SW480 (cell line): ENCODE results near the gene ATP10B.
A peak's percentile ranks its signal among the peaks of the same experiment; 100 is the strongest.

ENCODE experiments used
- DNase-seq: peaks from one replicate; pipeline ENCODE4 v3.0.0-alpha.2; 2016; ENCODE audit warnings: low spot score

The ATP10B gene

GRCh38 chr5:160685219-160685618 is 166.8 kb downstream of the ATP10B start:
- DNase-seq, result no peak

GRCh38 chr5:160679567-160680309 is 172.3 kb downstream of the ATP10B start:
- DNase-seq, result no peak

DNA sequence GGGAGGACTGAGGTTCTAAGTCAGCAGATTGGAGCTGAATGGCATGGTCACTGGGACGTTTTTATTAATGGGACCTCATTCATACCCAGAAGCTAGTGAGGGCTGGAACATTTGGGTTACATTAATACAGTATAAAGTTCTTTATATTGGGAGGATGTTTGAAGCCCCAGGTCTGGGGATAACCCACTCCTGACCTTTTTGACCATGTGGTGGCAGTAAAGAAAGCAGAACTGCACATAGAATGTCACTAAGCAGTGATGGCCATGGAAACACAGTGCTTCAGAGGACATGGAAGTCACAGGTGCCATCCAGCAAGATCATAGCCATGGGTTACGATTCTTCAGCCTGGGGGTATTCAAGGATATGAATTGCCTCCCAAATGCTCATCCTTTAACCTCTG is 176.0 kb downstream of the ATP10B start:
- DNase-seq, result peak; percentile 17

DNA sequence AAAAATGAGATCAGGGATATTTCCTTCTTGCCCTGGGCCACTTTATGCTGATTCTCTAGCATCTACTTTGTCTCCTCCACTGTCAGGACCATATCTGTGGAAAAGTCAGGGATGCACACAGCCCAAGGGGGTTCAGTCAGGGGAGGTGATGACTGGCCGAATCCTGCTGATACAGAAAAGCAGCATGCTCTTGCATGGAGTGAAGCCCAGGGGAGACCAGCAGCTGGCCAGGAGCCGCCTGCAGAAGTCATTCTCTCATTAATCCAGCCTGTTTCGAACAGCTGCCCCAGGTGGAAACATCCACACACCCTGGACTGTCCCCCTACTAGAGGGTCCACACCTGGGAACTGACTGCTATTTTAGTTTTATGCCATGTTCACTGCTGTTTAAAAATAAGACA is 177.1 kb downstream of the ATP10B start:
- DNase-seq, result no peak

GRCh38 chr5:160672521-160672920 is 179.5 kb downstream of the ATP10B start:
- DNase-seq, result no peak

DNA sequence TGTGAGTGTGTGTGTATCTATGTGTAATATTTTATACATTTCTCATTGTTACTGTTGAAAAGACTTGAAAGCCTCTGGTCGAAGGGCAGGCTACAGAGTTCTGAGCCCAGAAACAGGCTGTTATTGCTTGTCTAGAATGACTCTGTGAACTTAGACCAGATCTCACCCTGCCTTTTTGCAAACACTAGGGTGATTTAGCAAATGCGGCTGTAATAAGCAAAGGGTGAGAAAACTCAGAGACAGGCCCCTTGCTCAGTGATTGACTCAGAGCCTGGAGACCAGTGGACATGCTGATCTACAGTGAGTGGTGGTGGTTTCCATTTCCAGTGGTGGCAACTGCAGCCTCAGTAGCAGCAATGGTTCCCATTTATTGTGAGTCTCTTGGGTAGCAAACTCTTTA is 183.7 kb downstream of the ATP10B start:
- no peak for DNase-seq

GRCh38 chr5:160667160-160667559 is 184.9 kb downstream of the ATP10B start:
- no peak for DNase-seq

DNA sequence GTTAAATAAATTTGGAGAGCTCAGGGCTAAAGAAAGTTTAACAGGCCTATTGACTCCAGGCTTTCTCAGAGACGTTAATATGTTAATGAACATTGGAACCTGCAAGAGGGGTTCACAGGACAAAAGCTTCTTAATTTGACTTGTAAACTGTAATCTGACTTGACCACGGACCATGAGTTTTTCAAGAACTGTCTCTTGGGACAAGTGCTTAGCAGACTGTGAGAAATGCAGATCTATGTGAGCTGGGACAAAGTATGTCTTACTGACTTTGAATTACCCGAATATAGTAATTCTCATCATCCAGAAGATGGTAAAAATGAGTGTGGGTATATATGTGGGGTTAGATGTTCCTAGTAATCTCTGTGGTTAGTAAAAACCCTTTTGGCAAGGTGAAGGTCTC is 186.6 kb downstream of the ATP10B start:
- DNase-seq, result no peak

DNA sequence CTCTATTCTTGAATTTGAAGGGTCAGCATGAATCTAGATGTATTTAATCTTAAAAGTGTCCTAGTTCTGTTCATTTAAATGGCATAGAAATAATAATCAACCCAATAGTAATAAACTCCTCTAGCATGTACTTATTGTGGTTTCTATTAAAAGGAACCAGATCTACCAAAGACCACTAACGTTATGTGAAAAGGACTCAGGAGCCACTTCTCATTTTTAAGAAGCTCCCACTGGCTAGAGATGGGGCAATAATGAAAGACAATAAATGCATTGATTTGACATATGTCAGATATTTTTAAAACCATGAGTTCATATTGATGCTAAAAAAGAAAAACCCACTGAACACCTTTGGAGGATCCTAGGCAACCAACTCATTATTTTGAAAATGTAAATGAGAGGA is 191.9 kb downstream of the ATP10B start:
- DNase-seq, result no peak

DNA sequence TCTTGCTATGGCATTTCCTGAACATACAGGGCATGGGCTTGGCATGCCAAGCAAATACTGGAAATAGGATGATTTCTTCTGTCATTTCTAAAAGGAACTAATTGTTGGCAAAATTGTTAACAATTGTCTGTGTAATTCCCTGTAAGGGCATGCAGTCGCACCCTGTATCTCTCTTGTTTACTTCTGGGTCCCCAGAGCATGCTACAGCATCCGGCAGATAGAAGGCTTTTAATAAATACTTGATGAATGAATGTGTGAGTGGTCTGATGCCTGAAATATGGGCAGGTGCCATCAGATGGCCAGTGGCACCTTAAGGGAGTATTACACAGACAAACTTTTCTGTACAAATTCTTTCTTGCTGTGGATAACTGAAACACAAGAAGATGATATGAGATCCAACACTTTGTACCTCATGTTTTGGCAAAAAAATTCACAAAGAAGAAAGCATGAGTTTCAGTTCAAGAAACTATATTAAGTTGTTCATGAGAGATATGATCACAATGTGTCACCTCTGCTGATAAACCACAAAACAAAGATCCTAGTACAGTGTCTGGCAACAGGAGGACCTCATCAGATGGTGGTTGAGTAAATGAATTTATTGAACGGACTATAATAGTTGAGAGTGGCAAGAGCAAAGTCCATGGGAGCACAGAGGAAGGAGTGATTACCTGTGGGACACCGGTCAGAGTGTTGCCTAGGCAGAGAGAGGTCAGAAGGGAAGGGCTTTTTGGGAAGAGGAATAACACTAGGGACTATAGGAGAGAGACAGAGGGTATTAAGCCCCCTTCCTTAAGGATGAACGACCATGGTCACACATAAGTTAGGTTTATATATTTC is 194.2 kb downstream of the ATP10B start:
- peak; percentile 27 for DNase-seq

DNA sequence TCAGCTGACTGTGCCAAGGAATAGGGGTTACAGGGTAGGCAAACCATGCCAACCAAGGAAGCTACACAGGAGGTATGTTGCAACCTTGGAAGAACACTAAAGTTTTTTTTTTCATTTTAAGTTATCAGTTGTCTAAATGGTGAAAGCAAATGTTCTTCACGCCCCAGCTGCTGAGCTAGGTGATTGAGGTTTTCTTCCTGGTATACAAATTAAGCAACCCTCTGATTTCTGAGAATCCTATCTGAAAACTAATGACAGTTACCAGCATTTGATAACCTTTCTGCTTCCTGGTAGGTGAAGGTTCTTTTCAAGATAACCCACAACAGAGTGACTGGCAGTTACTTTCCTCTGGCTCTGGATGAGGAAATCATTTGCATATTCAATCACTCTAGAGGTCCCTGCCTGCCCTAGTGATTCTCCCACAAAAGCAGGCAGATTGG is 194.9 kb downstream of the ATP10B start:
- no peak for DNase-seq

- DNase-seq, result no peak
These were observed 196.3 kb downstream of the ATP10B start for GRCh38 chr5:160655717-160656116.

DNA sequence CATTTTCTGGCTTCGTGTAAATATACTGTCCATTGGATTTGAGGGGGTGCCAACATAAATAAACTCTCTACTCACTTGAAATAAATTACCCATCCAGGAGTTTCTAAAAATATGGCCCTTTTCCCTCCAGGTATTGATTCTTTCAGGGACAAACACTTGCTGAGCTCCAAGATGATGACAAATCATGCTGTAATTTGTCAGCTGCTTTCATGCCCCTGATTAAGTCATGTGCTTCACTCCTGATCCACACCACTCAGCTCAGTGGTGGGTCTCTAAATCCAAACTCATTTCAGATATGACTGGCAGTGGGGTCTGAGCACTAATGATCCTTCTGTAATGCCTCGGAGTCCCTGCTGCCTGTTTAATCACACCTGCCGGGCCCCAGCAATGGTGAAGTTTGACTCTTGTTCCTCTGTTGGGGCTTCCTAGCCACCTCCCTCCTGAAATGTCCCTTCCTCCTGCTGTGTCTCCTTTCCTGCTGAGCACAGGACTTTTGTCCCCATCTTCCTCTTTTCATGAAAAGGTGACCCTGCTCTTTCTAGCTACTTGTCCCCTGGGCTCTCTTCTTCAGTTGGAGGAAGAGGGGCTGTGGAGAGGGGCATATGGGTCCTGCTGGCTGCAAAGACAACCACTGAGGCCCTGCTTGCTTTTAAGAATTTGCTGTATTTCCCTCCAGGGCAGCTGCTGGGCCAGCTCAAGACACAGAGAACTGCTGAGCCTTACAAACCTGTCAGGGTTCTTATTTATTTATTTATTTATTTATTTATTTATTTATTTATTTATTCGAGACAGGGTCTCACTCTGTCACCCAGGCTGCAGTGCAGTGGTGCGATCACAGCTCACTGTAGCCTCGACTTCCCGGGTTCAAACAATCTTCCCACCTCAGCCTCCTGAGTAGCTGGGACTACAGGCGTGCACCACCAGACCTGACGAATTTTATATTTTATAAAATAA is 200.0 kb downstream of the ATP10B start:
- DNase-seq, result no peak

GRCh38 chr5:160649304-160649703 is 202.7 kb downstream of the ATP10B start:
- DNase-seq, result peak; percentile 23

DNA sequence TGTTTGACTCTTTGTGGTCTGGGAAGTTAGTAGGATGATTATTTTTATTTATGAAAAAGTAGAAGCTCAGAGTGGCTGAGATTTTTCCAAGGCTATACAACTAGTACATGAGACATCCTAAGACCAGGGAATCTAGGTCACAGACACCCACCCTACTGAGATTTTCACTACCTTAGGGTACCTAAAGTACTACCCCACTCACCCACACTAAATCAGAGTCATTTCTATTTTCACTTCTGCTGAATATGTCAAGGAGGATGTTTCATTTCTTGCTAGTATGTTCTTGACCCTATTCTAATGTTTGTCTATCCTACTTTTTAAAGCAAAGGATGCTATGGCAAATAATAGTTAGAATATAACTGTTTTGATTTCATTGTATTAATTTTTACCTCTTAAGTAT is 206.0 kb downstream of the ATP10B start:
- no peak for DNase-seq

GRCh38 chr5:160643616-160644240 is 208.3 kb downstream of the ATP10B start:
- DNase-seq, result no peak

- DNase-seq, result no peak
These were observed 210.6 kb downstream of the ATP10B start for GRCh38 chr5:160641405-160641804.

- DNase-seq, result no peak
These were observed 211.6 kb downstream of the ATP10B start for GRCh38 chr5:160640406-160640805.

GRCh38 chr5:160638161-160638742 is 213.8 kb downstream of the ATP10B start:
- DNase-seq, result no peak

DNA sequence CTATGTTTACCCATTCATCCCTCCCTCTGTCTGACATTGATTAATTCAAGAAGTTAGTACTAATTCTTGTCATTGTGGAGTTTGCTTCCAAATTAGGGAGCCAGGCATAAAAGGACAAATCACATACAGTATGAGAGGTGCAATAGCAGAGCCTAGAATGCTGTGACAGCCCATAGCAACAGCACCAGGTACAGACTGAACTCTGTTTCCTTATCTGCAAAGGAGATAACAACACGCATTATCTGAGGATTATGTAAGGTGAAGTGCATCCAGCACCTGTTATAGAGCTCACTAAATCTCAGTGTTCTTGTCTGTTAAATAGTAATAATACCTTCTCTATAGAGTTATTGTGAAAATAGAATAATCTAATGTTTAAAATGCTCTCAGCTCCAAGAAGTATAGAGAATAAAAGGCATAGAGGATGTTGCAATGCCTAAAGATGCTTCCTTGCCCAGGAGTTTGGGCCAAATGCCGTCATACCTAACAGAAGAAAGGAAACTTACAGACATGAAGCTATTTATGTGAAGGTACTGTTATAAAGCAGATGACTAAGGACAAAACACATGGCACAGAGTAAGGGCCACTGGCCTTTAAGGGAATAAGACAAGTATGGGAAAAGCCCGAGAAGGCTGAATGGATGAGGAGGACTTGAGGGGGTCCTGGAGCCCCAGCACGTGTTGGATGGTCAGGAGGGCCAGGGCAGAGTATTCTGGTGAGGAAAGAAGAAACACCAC is 214.5 kb downstream of the ATP10B start:
- DNase-seq, result no peak

- DNase-seq, result no peak
These were observed 216.3 kb downstream of the ATP10B start for GRCh38 chr5:160635663-160636062.
